CD4-positive, alpha-beta T cell treated with Interleukin-21 for 1 hour (primary cell): ENCODE measurements around the gene EYA4.
"Not testable (repeated sequence)": the region's sequence is repeated elsewhere in the genome, so short reads cannot be mapped to it uniquely, and the experiment has no call there.

ENCODE experiments used
- DNase-seq: peaks from one replicate; pipeline ENCODE4 v3.0.0-alpha.2; 2020

Gene EYA4

DNA sequence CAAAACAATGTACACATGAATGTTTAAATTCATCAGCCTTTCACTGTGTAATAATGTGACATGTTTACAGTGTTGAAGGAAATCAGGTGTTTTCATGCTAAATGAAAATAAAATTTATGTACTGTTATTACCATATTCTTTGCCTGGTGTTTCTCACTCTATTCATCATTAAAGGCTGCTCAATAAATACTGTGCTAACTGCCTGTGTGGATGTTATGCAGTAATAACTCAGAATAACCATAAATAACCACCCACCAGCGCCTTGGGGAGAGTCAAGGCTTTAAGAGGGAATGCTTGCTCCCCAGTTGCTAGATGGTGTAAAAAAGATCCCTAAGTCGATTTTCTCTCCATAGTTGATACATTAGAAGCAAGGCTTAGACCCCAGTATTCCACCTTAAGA lies 299.9 kb downstream of the EYA4 start:
- no peak for DNase-seq

DNA sequence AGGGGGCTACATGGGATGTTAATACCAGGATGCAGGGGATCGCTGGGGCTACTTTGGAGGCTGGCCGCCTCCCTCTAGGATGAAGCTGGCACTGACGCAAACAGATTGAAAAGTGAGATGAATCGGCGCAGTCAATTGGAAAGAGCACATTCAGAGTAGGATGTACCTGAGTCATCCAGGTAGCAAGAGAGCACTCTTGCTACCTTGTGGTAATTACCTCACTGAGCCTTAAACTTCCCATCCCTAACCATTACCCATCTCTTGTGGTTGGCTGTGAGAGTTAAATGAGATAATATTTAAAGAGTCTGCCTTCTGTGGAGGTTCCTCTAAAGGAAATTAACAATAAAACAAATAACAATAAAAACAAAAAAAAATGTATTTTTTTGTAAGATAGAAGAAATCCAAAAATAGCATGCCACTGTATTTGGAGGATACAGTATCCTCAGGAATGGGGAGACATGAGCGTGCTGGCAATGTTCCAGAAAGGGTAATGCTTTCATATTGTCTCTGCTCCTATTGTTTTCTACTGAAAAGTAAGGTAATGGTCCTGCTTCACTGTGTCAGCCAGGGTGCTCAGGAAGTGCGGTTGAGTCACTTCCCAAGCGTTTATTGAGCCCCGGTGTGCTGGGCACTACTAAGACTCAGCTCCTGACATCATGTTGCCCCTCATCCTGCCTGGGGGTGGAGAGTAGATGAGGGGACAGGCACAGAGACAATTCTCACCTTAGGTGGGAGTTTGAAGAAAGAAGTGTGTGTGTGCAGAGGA lies 301.1 kb downstream of the EYA4 start:
- no peak for DNase-seq

DNA sequence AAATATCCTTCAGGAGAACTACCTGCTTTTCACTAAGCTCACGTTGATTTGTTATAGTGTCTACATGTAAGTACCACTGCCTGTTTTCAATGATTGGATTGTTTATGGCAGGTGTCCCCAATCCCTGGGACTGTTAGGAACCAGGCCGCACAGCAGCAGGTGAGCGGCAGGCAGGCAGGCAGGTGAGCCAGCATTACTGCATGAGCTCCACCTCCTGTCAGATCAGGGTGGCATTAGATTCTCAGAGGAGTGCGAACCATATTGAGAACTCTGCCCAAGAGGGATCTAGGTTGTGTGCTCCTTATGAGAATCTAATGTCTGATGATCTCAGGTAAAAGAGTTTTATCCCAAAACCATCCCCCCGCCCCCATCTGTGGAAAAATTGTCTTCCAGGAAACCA lies 303.3 kb downstream of the EYA4 start:
- no peak for DNase-seq

DNA sequence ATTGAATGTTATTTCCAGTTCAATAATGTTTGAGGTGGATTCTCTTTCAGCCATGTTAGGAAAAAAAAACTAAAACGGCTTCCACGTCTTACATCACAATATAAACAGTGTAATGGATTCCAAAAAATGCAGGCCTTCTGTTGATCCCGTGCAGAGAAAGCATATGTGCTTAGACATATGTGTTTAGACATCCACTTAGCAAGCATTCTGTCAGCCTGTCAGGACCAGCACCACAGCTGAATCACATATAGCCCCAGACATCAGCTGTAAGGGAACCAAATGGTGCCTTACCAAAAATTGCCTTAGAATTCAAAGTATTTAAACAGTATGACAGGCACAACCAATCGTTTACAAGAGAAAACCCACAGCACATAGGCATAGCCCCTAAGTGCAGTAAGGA lies 304.9 kb downstream of the EYA4 start:
- no peak for DNase-seq

DNA sequence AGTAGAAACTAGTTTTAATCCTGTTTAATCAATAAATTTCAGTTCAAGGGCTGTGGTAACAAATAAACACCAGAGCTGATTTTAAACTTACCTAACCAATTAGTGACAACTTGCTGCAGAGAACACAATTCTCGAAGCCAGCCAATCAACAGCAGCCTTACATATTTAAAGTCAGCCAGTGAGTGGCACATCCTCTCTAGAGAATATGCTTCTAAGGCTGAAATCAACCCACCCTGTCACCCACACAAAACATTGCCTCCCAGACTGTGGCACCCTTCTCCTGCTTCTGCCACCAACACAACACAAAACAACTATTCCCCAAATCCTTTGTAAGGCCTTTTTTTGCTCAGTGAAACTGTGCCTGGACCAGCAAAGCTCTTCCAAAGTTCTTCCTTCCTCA lies 306.0 kb downstream of the EYA4 start:
- no peak for DNase-seq

DNA sequence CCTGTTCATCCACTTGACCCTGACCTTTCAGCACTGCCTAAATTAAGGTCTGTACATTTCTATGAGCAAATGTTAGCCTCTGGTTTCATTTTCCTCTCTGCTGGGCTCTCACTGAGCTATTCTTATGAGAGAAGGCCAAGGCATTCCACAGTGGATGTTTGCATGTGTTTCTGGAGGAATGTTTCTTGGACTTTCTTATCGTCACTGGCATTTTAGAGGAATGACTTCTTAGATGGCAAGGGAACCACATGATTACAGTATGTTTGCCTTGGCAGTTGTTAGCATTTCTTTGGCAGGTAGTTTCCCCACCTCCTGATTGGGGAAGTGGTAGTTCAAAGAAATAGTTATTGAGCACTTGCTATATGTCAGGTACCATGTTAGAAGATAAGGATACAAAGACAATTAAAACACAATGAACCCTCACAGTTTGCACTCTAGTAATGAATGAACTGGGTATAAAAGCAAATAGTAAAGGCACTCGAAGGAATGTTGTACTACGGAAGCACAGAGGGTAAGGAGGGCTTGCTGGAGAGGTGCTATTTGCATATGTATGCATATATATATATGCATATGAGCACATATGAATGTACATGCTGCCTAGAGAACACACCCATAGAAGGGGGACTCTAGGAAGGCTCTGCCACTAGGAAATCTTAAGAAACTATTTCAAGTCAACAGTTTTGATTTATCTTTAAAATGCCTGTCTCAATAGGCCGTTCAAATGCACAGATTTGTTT lies 307.4 kb downstream of the EYA4 start:
- DNase-seq: no peak

DNA sequence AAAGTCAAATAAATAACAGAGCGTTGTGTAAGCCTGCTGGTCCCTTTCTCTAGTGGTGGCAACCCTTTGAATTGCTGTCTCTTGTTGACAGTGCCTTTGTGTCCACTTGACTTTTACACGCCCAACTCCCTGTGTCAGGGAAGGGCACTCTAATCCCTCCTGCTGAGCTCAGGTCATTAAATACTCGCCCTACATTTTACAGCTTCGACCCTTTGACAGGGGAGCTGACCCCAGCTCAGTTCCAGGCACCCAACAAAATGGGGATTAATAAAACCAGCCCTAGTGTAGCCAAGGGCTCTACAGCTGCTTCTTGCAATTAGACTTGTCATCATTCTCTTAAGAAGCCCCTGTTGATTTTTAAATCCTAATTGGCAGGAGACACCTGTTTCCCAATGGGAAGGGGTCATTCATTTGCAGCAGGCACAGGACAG lies 308.2 kb downstream of the EYA4 start:
- no peak for DNase-seq

DNA sequence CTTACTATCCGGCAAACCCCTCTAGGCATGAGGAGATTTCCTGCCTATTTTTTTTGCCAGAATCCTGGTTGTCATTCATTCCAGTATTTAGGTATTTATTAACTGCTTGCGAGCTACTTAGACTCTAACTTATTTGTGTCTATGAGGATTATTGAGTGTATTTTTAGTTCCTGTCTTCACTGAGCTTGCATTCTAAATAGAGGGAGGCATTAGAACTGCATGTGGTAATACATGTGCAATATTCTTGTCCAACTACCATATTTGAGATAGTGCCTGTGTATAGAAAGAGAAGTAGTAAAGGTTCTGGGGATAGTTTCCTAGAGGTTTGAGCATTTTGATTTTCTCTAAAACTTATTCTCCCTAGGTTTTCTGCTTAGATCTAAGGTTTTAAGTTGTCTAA lies 308.9 kb downstream of the EYA4 start:
- DNase-seq: no peak

DNA sequence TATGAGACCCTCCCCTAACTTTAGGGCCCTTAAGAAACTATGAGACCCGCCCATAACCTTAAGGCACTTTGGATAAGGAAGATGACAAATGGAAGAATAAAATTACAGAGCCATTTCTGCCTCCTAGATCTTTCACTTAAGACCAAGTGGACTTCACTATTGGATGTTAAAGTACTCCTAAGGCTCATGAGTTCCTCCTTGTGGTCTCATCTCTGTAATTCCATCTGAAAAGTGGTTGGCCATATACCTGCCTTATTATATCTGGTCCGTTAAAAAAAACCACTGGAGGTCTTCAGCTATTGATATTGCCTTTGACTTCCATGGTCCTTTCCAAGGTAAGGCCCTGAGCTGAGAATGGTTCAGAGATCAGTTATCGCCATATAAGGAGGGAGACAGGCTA lies 310.3 kb downstream of the EYA4 start:
- no peak for DNase-seq

DNA sequence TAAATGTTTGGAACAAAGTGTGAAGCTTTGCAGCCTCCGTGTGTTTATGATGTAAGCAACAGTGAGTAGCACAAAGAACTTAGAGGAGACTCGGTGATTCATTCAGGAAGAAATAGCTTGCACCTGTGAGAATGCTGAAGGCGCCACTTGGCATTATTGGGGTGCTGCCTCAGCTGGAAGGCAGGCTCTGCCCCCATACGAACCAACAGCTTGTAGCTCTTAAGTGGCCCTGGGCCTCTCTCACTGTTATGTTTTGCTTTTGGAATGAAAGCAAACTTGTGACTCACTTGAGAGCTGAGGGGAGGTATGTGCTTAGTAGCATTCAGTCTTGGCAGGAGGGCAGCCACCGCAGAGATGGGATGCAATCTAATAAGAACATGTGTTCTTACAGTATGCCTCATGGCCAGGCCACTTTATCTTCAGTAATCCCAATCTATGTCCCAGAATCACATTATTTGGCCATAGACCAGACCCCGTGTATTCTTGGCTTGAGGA lies 310.7 kb downstream of the EYA4 start:
- no peak for DNase-seq

DNA sequence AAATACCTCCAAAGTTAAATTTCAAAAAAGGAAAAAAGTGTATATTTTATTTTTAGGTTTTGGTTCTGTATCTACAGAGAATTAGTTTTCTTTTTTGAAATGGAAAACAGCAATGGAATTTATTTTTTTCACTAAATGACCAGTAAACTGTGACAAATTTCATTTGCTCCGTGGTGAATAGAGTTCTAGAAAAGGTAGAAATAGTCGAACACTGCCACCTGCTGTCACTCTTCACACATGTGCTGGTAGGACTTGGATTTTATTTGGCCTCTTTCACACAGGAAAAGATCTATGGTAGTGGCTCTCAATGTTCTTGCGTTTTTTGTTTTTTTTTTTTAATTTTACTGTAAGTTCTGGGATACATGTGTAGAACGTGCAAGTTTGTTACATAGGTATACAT lies 312.5 kb downstream of the EYA4 start:
- DNase-seq: peak; percentile 11

DNA sequence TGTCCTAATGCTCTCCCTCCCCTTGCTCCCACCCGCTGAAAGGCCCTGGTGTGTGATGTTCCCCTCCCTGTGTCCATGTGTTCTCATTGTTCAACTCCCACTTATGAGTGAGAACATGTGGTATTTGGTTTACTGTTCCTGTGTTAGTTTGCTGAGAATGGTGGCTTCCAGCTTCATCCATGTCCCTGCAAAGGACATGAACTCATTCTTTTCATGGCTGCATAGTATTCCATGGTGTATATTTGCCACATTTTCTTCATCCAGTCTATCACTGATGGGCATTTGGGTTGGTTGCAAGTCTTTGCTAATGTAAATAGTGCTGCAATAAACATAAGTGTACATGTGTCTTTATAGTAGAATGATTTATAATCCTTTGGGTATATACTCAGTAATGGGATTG lies 313.0 kb downstream of the EYA4 start:
- DNase-seq: not testable (repeated sequence)

DNA sequence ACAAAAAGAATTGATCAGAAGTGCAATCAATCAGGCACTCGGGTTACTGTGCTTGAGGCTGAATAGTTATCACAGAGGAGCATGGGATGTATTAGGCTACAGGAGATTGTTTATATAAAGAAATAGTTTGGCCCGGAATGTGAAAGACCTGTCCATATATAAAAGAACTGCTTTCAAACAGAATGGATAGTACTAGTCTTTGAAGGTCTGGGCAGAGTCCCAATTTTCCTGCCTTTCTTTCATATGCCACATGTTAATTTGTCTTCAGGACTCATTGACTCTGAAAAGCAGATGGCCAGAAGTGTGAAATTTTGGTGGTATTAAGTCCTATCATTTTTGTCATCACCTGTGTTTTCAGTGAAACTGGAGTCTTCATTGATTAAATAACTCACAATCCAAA lies 314.5 kb downstream of the EYA4 start:
- no peak for DNase-seq

DNA sequence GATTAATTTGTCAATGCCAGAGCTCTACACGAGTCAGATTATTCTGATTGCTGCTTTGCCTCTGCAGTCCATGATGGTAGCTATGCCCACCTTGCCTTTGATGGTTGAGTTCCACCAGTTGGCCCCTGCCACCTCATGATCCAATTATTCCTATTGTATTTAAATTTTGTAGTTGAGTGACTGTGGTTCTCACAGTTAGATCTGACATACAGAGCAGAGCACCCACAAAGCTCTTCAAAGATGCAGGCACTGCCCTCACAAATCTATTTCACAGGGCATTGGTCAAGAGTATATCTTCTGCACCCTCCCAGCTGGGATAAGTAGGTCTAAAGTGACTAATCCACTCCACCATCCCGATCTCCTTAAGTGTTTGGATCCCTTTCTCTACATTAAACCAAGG lies 318.8 kb downstream of the EYA4 start:
- no peak for DNase-seq

DNA sequence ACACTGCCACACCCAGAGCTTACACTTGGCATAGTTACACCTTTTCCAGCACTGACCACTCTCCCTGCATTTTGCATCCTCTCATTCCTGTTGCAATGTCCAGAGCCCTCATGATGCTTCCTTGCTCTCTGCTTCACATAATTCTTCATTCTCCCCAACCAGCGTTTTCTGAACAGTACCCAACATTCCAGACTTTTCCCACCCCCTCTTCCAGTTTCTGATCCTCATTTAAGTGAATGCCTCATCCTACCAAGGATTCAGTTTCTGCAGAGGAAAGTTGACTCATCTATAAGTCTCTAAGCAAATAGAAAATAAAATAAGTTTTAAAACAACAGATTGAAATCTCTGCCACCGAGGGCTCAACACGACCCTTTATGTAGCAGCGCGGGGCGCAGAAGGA lies 326.5 kb downstream of the EYA4 start:
- no peak for DNase-seq

DNA sequence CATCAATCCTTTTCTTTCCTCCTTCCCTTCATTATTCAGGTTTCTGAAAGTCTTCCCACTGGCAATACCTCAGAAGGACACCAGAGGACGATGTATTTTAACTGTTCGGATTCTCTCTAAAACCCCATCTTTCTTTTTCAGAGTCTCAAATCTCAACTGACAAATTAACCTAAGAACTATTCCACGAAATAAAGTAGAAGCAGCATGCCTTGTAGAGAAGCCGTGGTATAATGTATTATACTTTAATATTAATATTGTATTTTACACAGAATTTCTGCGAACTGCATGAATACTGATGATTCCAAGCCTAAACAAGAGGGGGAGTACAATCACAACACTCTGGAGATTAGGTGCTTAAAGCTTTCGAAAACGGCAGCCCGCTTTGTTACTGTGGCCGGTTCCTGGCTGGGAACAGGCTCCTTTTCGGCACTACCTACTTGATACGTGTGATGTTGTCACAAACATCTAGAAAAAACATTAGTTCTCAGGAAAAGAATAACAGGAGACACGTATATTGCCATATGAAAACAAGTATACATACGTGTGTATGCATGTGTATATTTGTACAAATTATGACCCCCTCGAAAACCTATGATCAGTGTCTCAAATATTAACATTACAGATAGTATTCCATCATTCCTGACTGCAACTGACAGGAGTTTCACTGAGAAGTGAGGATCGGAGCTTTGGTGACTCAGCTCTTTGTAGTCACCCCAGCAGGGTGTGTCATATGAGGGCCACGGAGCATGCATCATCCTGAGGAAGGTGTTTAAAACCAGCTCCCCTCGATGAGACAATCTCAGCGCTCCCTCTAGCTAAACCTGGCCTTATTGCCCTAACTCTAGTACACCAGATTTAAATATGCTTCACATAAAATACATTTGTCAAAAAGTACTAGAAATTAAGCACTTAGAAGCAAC lies 328.1 kb downstream of the EYA4 start:
- peak; percentile 4 for DNase-seq

DNA sequence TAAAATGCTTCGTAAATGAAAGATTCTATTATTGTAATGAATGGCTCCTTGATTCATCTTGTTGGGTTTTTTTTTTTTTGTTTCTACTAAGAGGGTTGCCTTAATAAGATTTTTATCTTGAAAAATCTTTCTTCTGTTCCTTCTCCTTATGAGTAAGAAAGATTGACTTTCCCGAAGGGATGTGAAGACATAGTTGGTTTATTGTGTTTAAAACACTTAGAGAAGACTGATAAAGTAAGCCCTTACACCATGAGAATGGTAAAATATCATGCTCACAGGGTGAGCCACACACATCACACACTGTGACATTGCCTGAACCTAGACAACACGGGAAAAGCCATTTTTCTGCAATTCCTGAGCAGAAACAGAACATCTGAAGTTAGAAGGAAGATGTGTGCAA lies 330.5 kb downstream of the EYA4 start:
- DNase-seq: no peak

DNA sequence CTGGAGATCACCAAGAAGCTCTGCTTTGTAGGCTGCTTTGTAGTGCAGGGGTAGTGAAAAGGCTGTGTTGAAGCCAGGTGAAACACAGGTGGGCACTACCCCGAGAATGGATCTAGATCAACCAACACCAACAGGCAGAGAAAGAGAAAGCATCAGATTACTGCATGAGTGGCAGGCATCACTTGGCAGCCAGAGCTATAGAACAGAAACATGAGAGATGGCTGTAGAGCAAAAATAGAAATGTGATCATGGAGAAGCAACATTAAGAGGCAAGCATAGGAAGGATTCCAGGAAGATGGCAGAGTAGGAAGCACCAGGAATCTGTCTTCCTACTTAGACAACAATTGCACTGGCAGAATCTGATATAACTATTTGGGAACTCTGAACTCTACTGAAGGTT lies 336.7 kb downstream of the EYA4 start:
- DNase-seq: no peak
